HG02610 (cell line): ENCODE measurements around the gene PRKCI.
A peak's percentile ranks its signal among the peaks of the same experiment; 100 is the strongest.
"Not testable (repeated sequence)": the region's sequence is repeated elsewhere in the genome, so short reads cannot be mapped to it uniquely, and the experiment has no call there.

Experiments used
- ATAC-seq: cut with Tn5 transposase; IDR thresholded peaks from one replicate; pipeline ENCODE4 v1.9.1; 2021; ENCODE audit warnings: mild to moderate bottlenecking, moderate library complexity; ENCODE audit not compliant: unreplicated experiment

The PRKCI gene

GRCh38 chr3:170221924-170222646 is at the start of gene PRKCI:
TSS of gene PRKCI (plus strand) at chr3:170222424. CDS start at chr3:170222670, 246 bp downstream.
- peak; percentile 97 for ATAC-seq

DNA sequence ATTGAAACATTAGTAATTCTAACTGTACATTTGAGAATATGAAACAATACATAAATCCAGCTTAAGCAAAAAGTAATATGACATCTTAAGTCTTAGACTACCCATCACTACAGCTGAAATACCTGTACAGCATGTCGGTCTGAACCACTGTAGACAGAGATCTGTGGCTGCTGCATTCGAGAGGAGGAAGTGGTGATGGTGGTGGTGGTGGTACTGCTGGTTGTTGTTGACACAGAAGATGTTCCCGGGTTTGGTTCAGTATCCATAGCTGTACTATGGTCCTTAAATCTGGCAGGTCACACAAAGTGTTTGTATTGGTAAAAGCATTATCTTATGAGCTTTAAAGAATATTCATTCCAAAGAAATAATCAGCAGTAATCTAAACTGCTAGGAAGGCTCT is 43.6 kb upstream of the PRKCI start:
- no peak for ATAC-seq

DNA sequence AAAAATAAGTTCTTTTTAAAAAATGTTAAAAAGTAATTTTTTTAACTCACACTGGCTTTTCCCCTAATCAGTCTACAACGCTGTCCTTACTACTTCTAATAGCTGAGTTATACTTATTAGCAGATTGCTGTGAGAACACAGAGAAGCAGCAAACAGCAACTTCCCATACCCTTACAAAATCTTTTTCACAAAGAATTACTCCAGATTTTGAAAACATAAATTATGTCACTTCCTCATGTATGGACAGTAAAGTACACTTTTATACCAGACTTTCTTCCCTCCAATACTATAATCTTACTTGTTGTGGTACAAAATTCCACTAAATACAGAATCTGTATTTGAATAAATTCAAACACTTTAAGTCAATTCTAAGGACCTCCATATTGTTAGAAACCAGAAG is 42.8 kb upstream of the PRKCI start:
- no peak for ATAC-seq

DNA sequence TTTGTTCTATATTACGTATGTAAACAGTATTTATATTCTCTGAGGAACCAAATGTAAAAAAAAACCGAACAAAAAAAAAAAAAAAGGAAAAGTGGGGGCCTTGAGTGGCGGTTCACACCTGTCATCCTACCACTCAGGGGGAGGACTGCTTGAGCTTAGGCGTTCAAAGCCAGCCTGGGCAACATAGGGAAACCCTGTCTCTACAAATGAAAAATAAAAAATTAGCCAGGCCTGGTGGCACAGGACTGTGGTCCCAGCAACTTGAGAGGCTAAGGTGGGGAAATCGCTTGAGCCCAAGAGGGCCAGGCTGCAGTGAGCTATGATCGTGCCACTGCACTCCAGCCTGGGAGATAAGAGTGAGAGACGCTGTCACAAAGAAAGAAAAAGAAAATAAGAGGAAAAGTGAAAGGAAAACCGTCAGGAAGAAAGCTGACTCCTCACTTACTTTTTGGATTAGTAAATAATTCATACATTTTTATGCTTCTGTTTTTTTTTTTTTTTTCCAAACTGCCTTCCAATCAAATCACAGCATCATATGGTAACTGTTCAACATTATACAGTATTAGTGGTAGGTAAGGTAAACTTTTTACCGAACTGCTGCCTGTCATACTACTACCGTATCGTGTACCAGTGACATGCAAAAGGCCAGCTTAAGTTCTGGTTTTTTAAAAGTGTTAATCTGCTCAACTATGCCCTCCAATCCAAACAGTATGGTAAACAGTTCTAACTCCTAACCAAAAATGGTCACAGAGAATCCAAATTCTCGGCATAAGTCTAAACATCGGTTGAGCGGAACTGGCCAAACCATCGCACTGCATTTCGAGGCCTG is 41.9 kb upstream of the PRKCI start:
- ATAC-seq = peak; percentile 22

GRCh38 chr3:170180908-170181885 is 41.0 kb upstream of the PRKCI start, which contains the start of gene PHC3:
TSS of gene PHC3 (minus strand) at chr3:170181733. CDS start at chr3:170181715, 18 bp downstream.
- ATAC-seq = peak; percentile 74

DNA sequence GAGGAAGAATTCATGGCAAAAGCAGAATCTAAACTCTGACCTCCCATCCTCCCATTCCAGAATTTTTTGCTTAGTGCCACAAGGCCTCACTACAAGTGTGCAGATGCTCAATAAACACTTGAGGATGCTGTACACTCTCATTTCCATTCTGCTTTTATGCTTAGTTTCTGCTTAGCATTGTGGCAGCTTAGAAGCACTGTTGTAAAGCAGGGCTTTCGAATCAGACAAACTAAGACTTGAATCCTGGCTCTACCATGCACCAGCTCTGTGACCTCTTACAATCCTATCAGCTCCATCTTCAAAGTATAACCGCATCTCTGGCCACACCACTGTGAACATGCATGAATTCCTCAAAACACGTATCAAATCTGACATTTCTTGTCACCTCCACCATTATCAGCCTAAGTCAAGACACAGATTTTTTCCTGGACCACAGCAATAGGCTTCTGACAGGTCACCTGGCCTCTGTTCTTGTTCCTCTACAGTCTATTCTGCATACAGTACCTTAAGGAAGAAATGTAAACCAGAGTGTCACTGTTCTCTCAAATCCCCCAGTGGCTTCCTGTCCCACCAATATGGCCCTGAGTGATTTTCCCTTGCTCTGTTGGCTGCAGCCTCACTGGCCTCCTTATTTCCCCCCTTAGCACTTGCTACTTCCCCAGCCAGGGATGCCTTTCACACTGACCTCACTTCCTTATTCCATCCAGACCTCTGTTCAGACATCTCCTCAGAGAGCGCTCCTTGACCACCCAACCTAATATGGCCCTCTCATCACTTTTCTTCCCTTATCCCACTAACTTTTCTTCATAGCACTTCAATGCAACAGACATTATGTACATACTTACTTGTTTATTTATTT is 32.6 kb upstream of the PRKCI start:
- peak; percentile 9 for ATAC-seq

- not testable (repeated sequence) for ATAC-seq
These were observed 26.5 kb upstream of the PRKCI start for GRCh38 chr3:170195759-170196158.

- no peak for ATAC-seq
These were observed 25.4 kb upstream of the PRKCI start for GRCh38 chr3:170196833-170197232.

- ATAC-seq = no peak
These were observed 21.2 kb upstream of the PRKCI start for GRCh38 chr3:170200987-170201386.

DNA sequence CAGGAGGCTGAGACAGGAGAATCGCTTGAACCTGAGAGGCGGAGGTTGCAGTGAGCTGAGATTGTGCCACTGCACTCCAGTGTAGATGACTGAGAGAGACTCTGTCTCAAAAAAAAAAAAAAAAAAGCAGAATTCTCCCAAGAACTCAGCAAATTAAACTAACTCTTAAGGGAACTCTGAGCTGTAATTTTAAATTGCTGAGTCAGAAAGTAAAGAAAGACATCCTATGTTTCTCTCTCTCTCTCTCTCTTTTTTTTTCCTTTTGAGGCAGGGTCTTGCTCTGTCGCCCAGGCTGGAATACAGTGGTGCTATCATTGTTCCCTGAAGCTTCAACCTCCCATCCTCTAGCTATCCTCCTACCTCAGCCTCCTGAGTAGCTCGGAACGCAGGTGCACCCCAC is 20.7 kb upstream of the PRKCI start:
- no peak for ATAC-seq

DNA sequence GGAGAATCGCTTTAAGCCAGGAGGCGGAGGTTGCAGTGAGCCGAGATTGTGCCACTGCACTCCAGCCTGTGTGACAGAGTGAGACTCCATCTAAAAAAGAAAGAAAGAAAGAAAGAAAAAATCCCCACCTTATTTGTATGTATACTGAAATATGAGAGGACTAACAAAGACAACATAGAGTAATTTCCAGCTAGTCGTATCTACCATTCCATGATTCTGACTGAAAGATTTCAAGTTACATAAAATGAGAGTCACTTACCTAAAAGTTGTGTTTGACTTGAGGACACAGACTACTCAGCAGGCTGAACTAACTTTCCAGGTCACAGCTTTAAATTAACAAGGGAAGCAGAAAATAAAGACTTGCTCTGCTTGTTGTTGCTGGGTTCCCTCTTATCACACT is 18.8 kb upstream of the PRKCI start:
- peak; percentile 79 for ATAC-seq

DNA sequence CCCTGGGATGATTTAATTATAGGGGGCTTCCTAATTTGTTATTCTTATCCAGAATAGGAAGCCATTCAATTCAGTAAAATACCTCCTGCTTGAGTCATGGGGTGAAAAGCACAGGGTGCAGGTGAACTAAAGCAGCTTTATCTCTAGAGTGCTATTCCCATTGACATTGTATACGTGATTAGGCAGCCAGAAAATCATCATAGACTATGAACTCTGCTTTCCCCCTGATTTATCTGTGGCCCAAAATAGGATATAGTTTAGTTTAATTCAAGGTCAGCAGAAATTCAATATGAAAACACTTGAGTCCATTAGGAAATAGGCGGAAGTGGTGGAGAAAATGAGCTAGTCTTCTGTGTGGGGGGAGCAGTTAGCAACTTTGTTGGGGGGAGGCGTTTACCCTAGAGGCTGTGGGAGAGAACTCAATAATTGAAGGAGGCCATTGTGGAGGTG is 18.2 kb upstream of the PRKCI start:
- ATAC-seq = no peak

DNA sequence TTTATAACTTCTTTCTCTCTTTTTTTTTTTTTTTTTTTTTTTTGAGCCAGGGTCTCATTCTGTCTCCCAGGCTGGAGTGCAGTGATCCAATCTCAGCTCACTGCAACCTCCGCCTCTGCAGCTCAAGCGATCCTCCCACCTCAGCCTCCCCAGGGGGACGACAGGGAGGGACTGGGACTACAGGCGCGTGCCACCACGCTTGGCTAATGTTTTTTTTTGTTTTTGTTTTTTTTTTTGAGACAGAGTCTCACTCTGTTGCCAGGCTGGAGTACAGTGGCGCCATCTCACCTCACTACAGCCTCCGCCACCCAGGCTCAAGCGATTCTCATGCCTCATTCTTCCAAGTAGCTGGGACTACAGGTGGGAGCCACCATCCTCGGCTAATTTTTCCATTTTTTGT is 17.7 kb upstream of the PRKCI start:
- no peak for ATAC-seq

GRCh38 chr3:170205302-170205701 is 16.9 kb upstream of the PRKCI start:
- ATAC-seq = peak; percentile 68

DNA sequence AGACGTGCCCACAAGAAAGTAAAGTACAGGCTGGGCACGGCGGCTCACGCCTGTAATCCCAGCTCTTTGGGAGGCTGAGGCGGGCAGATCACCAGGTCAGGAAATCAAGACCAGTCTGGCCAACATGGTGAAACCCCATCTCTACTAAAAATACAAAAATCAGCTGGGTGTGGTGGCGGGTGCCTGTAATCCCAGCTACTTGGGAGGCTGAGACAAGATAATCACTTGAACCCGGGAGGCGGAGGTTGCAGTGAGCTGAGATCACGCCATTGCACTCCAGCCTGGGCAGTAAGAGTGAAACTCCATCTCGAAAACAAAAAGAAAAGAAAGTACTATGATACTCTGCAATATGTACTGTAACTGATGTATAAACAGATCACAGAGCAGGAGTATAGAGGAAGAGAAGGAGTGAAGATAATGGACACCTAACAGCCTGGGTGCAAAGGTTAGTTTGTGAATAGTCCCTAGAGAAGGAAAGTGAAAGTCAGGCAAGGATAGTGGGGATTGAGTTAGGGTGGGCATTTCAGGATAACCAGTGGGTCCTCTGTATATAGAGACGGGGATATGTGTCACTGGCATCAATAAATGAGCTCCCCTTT is 16.0 kb upstream of the PRKCI start:
- ATAC-seq = not testable (repeated sequence)

GRCh38 chr3:170207717-170208116 is 14.5 kb upstream of the PRKCI start:
- ATAC-seq = no peak

GRCh38 chr3:170211668-170212067 is 10.6 kb upstream of the PRKCI start:
- ATAC-seq = no peak

GRCh38 chr3:170219850-170220249 is 2.4 kb upstream of the PRKCI start:
- ATAC-seq = no peak

DNA sequence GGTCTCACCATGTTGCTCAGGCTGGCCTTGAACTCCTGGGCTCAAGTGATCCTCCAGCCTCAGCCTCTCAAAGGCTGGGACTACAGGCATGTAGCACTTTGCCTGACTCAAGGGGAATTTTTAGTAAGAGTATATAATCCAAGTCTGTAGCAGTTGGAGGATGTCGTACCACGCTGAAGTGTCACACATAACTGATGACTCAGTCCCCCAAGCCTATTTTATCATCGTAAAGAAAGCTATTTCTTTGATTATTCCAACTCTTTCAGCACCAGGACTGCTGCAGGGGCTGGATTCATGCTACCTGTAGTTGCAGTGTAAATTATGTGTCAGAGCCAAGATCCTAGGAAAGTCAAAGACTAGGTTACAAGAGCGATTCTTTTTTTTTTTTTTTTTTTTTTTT is 1.4 kb upstream of the PRKCI start:
- ATAC-seq = no peak
